Camera-type eye (tissue), 1 donor: ENCODE measurements around the gene RNASE7. TPM values are rescaled to one million over a fixed set of nuclear protein-coding genes. Genes with fewer than 3 reads are reported as not detected.

Experiments
- total RNA-seq: library from RNA; depleted of rRNA; stranded (reverse); fragments of >200 nt; gene quantifications from one replicate; pipeline ENCODE4 v1.2.3, GENCODE V29; 2014

The RNASE7 gene, protein sequence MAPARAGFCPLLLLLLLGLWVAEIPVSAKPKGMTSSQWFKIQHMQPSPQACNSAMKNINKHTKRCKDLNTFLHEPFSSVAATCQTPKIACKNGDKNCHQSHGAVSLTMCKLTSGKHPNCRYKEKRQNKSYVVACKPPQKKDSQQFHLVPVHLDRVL
- total RNA-seq = 0.55 TPM

DNA sequence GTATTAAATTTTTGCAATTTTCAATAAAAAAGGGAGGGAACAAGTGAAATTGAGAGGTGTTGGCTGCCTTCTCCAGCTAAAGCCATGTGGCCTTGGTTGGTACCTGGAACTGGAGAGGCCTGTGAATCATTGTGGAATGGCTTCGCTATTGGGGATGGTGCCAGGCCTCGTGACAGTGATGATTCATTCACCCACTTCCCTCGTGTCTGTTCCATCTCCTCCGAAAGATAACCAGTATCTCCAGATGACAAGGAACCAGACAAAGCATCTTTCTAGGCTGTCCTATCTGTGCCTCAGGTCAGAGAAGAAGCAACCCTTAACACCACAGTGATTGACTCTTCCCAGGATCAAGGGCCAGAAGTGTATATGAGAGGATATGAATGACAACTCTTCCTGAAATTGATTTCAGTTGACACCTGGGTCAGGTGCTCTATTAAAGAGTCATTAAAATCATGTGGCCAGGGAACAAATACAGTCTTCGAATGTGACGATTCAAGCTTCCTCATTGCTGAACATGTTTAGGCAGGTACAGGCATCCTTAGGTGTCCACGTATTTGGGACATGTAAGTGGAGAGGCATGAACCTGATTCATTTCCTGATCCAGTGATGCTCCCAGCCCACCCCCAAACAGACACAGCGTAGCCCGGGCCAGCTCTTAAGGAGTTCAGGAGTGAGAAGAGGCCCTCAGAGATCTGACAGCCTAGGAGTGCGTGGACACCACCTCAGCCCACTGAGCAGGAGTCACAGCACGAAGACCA is at the start of gene RNASE7:
TSS of gene RNASE7 (plus strand) at position 687 of the 758 bp plus-strand sequence. CDS start 631 bp downstream, outside the sequence.

DNA sequence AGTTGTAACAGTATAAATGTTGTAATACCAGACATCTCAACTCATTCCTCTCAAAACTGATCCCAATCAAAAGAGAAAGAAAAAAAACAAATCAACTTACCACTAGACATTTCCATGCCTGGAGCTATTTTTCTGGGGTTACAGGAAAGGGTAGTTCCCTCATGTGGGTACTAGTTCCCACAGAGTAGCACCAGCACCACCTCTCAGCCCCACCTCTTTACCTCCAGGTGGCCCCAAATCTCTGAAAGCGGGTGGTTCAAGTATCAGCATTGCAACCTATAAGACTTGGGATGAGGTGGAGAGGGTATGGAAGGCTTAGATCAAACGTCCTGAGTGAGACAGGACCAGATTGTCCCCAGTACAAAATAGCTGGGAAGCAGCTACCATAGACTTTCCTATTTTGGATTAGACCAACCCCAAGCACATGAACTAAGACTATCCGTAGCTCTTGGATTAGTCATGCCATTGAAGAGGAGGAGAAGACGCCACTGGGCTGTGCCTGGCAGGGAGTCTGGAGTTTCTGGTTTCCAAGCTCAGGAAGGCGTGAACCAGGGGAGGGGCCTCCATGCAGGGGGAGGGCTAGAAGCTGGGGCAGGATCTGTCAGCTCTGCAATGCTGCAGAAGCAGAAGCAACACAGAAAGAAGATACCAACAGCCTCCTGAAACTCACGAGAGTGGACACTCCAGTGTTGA is 43.3 kb upstream of the RNASE7 start, which contains the start of gene SLC39A2:
TSS of gene SLC39A2 (plus strand) at position 620 of the 693 bp plus-strand sequence. CDS start 154 bp downstream, outside the sequence.

DNA sequence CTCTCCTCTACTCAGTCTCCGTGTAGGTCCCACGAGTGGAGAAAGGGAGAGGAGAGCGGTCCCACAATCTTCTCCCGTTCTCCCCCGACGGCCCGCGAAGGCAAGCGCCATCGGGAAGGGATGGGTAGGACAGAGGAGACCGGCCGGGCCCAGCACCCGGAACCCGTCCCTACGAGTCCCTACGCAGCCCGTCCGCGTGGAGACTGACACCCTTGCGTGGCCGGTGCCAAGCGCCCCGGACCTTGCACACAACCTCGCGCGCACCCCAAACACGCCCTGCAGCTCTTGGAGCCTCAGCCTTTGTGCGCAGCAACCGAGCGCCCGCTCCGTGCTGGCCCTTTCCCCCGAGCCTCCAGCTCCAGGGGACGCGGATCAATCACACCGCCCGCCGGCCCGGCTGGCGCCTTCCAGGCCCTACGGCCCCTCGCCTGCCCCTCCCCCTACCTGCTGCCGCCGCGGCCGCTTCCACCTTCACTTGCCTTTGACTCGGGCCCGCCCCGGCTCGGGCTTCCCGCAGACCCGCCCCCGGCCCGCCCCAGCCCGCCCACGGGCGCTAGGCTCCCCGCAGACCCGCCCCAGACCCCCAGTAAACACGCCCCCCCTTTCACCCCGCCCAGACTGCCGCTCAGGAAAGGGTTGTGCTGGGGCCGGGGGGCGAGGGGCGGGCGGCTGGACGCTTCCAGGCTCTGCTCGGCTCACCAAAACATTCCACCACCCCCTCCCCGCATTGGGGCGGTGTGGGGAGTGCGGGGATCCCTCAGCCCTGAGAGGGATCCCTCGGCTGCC is 17.4 kb upstream of the RNASE7 start, which contains the start of gene NDRG2:
TSS of gene NDRG2 (minus strand) at position 477 of the 786 bp plus-strand sequence. CDS start 1,746 bp downstream, outside the sequence.

DNA sequence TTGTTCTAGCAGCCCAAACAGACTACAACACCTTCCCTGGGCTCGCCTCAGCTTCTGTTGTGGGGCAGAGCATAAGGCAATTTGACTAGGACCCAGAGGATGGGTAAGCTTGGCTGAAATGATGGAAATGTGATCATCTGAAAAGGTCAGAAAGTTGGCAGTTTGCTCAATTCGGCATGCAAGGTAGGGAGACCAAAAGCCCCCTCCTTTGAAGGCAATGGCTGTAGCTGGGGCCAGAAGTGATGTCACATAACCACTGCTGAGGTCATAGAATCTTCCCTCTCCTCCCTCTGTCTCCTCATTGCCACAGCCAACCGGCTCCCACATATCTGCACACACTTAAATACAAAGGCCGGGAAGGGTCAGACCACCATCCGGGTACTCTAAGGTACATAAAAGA is 12.2 kb upstream of the RNASE7 start, which contains the start of gene TPPP2:
TSS of gene TPPP2 (plus strand) at position 301 of the 400 bp plus-strand sequence. CDS start 365 bp downstream, outside the sequence.

DNA sequence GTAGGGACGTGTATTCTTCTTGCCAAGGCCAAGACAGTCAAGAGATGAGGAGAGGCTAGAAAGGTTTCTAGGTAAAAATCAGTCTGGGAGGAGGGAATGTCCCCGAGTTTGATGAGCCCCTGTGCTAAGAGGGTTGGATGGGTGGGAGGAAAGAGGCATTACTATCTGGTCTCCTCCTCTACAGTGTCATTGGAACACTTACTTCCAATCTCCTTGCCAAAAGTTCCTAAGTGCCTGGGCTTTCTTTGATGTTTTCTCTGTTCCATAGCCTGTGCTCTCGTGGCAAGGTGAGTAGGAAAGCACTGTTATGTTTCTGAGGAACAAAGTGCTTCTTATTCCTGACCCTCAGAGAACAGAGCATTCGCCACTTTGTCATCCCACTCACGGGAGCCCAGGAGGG is 7.5 kb upstream of the RNASE7 start, which contains the start of gene RNASE13:
TSS of gene RNASE13 (minus strand) at position 101 of the 400 bp plus-strand sequence. CDS start 519 bp downstream, outside the sequence.

DNA sequence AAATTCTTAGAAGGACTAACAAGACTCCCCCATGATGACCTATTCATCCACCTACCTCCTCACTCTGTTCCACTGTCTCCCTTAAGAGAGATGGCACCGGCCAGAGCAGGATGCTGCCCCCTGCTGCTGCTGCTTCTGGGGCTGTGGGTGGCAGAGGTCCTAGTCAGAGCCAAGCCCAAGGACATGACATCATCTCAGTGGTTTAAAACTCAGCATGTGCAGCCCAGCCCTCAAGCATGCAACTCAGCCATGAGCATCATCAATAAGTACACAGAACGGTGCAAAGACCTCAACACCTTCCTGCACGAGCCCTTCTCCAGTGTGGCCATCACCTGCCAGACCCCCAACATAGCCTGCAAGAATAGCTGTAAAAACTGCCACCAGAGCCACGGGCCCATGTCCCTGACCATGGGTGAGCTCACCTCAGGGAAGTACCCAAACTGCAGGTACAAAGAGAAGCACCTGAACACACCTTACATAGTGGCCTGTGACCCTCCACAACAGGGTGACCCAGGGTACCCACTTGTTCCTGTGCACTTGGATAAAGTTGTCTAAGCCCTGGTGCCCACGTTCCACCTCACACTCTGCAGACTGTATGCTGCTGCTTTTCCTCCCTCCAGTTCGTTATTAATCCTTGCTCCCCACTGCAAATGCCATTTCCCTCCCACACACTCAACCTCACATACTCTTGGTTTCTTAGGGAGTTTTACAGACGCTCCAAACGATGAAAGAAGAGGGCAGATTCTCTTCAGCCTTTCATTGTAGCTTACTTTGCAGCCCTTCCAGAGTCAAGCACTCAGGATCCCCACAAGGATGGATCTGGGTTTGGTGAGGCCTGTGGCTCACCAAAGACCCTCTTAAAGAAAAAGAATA is 15.9 kb downstream of the RNASE7 start, which contains the start of gene RNASE8:
TSS of gene RNASE8 (plus strand) at position 20 of the 873 bp plus-strand sequence. CDS start at position 91, 71 bp downstream.

DNA sequence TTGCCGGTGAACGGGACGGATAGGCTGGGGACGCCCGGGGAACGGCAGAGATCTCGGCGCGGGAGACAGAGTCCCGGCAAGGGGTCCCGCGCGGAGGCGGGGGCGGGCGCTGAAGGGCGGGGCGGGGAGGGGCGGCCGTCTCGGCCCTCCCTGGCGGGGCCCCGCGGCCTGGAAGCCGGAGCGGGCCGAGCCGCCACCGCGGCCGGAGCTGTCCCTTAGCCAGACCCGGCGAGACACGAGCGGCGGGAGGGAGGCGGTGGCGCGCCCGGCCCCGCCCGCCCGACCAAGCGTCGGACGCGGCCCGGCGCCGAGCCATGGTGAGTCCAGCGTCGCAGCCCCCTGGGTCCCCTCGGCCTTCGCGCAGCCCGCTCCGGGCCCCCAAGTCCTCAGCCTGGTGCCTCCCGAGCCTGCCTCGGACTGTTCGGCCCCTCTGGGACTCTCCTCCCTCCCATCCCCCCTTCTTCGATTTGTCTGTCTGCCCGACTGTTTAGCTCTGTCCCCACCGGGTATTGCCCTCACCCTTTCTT is 28.0 kb downstream of the RNASE7 start, which contains the start of gene ARHGEF40:
TSS of gene ARHGEF40 (plus strand) at position 222 of the 527 bp plus-strand sequence. CDS start at position 315, 93 bp downstream.

Other genes with a start within 250 kb of the RNASE7 start
- 65.1 TPM for gene RNASE1, start 239.5 kb upstream of the RNASE7 start, total RNA-seq
- not detected for gene RNASE3, start 151.0 kb upstream of the RNASE7 start, total RNA-seq
- gene RNASE2, start 86.9 kb upstream of the RNASE7 start, total RNA-seq = not detected
- 78.3 TPM for gene METTL17, start 52.4 kb upstream of the RNASE7 start, total RNA-seq
- gene SLC39A2, start 43.1 kb upstream of the RNASE7 start, total RNA-seq = 0.49 TPM
- 113 TPM for gene NDRG2, start 17.3 kb upstream of the RNASE7 start, total RNA-seq
- gene TPPP2, start 12.1 kb upstream of the RNASE7 start, total RNA-seq = not detected
- not detected for gene RNASE13, start 7.6 kb upstream of the RNASE7 start, total RNA-seq
- gene RNASE8, start 15.5 kb downstream of the RNASE7 start, total RNA-seq = not detected
- 80.2 TPM for gene ARHGEF40, start 27.9 kb downstream of the RNASE7 start, total RNA-seq
- 32.1 TPM for gene ZNF219, start 56.3 kb downstream of the RNASE7 start, total RNA-seq
- not detected for gene TMEM253, start 58.7 kb downstream of the RNASE7 start, total RNA-seq
- gene OR5AU1, start 113.7 kb downstream of the RNASE7 start, total RNA-seq = not detected
- gene HNRNPC, start 227.1 kb downstream of the RNASE7 start, total RNA-seq = 598 TPM
- 32.9 TPM for gene RPGRIP1, start 237.7 kb downstream of the RNASE7 start, total RNA-seq